HG02970 (cell line): ENCODE data around the gene MIF4GD.
"Not testable (repeated sequence)": the region's sequence is repeated elsewhere in the genome, so short reads cannot be mapped to it uniquely, and the experiment has no call there.

Source experiments
- ATAC-seq: cut with Tn5 transposase; IDR thresholded peaks from one replicate; pipeline ENCODE4 v1.9.1; 2021; ENCODE audit warnings: mild to moderate bottlenecking, moderate library complexity, moderate number of reproducible peaks; ENCODE audit not compliant: unreplicated experiment, low FRiP score

MIF4GD gene

GRCh38 chr17:75262112-75262606 lies 8.9 kb downstream of the MIF4GD start:
- peak; percentile 8 for ATAC-seq

- peak; percentile 85 for ATAC-seq
Measured at GRCh38 chr17:75261336-75262111, 9.5 kb downstream of the MIF4GD start, which contains the start of the genes GGA3 and MRPS7. Gene GGA3, minus strand, starts transcription at chr17:75261606. Its CDS starts 19 bp downstream, at chr17:75261587. Gene MRPS7, plus strand, starts transcription at chr17:75261879. Its CDS starts 22 bp downstream, at chr17:75261901.

GRCh38 chr17:75260641-75261335 lies 10.2 kb downstream of the MIF4GD start:
- peak; percentile 24 for ATAC-seq

- not testable (repeated sequence) for ATAC-seq
Measured at GRCh38 chr17:75257228-75257627, 13.8 kb downstream of the MIF4GD start.

GRCh38 chr17:75255954-75256698 lies 14.9 kb downstream of the MIF4GD start:
- ATAC-seq = not testable (repeated sequence)

- no peak for ATAC-seq
Measured at GRCh38 chr17:75252039-75252816, 18.8 kb downstream of the MIF4GD start.

- ATAC-seq = peak; percentile 55
Measured at GRCh38 chr17:75250009-75250471, 21.0 kb downstream of the MIF4GD start.

GRCh38 chr17:75249564-75249963 lies 21.5 kb downstream of the MIF4GD start:
- ATAC-seq = no peak

- ATAC-seq = no peak
Measured at GRCh38 chr17:75246404-75246803, 24.6 kb downstream of the MIF4GD start.

- no peak for ATAC-seq
Measured at GRCh38 chr17:75245011-75245410, 26.0 kb downstream of the MIF4GD start.

- ATAC-seq = no peak
Measured at GRCh38 chr17:75244133-75244866, 26.7 kb downstream of the MIF4GD start.

- ATAC-seq = no peak
Measured at GRCh38 chr17:75242461-75243042, 28.5 kb downstream of the MIF4GD start.

GRCh38 chr17:75241996-75242460 lies 29.0 kb downstream of the MIF4GD start:
- ATAC-seq = no peak

- no peak for ATAC-seq
Measured at GRCh38 chr17:75241502-75241901, 29.5 kb downstream of the MIF4GD start.

- ATAC-seq = no peak
Measured at GRCh38 chr17:75241143-75241430, 29.9 kb downstream of the MIF4GD start.

GRCh38 chr17:75240394-75241142 lies 30.5 kb downstream of the MIF4GD start:
- ATAC-seq = no peak

GRCh38 chr17:75239778-75240393 lies 31.1 kb downstream of the MIF4GD start:
- ATAC-seq = no peak

- no peak for ATAC-seq
Measured at GRCh38 chr17:75239214-75239613, 31.8 kb downstream of the MIF4GD start.
